K562 (cell line): Measurements from ENCODE around the gene AMN1. TPM values are rescaled to one million over a fixed set of nuclear protein-coding genes. Genes with fewer than 3 reads are reported as not detected.
"Not testable (repeated sequence)": the region's sequence is repeated elsewhere in the genome, so short reads cannot be mapped to it uniquely, and the experiment has no call there.

ENCODE experiments used
- ATAC-seq: fragments of 200-7000 bp; cut with Tn5 transposase; 3 replicates; pipeline ENCODE4 v1.9.1; 2020; ENCODE audit warnings: moderate library complexity
- BruUV-seq: library from RNA; stranded (reverse); fragments of 400-500 nt; replicated peaks from 2 replicates; lab custom pipeline; 2021; lab: Mats Ljungman, UMichigan
- CTCF ChIA-PET: fragments of 300-600 bp; formaldehyde crosslinking; extraction: SDS; loops from one replicate; lab custom pipeline; 2021; ENCODE audit warnings: low intra/inter-chr PET ratio; lab: Yijun Ruan, JAX
- POLR2A ChIA-PET: fragments of 300-600, 350-650 bp; sonication (Branson Sonifier 250); formaldehyde crosslinking; extraction: SDS; loops from one replicate; lab custom pipeline; 2021; ENCODE audit warnings: antibody characterized with exemption, inconsistent platforms; lab: Yijun Ruan, JAX
- DNase-seq, 4 experiments: peaks; one replicate each; pipeline versions ENCODE4 v3.0.0 to v3.0.0-alpha.2; 2011 to 2018; ENCODE audit warnings: low spot score in 3 of 4, mixed read lengths in 3 of 4; ENCODE audit errors: extremely low read depth in 1 of 4
- FAIRE-seq: peaks from 2 replicates; lab custom pipeline; 2011; peaks lifted over from hg19 to GRCh38; lab: Jason Lieb, UNC
- H2AFZ ChIP-seq: 2 replicates; pipeline ENCODE4 v1.6.0; 2011; ENCODE audit warnings: low read depth, low read length, control low read depth, inconsistent platforms
- H3K27ac ChIP-seq: fragments of 200-600 bp; 3 replicates; pipeline ENCODE4 v1.8.0; 2011; ENCODE audit warnings: low read depth, mild to moderate bottlenecking, control low read depth, inconsistent platforms, low read length, moderate library complexity, mixed read lengths; ENCODE audit errors: extremely low read depth
- H3K27me3 ChIP-seq, 2 experiments: fragments of 300-600 bp in 1 of 2; 2 replicates in 1 of 2; 3 replicates in 1 of 2; pipeline versions ENCODE4 v1.6.0 to v1.8.0; 2011; ENCODE audit warnings: inconsistent platforms in 2 of 2, low read length in 2 of 2, mild to moderate bottlenecking in 1 of 2, mixed read lengths in 1 of 2, moderate library complexity in 1 of 2; ENCODE audit not compliant: control insufficient read depth in 2 of 2, insufficient read depth in 2 of 2
- H3K36me3 ChIP-seq: fragments of 300-600 bp; 3 replicates; pipeline ENCODE4 v1.8.0; 2011; ENCODE audit warnings: mild to moderate bottlenecking, low read length, inconsistent platforms; ENCODE audit not compliant: control insufficient read depth, insufficient read depth
- H3K4me1 ChIP-seq, 2 experiments: fragments of 200-600 bp in 1 of 2; replicated peaks in 1 of 2; 2 replicates in 1 of 2; 3 replicates in 1 of 2; pipeline versions ENCODE4 v1.5.1 to v1.8.0; 2011; ENCODE audit warnings: inconsistent platforms in 2 of 2, low read length in 2 of 2, mild to moderate bottlenecking in 1 of 2, mixed read lengths in 1 of 2, moderate library complexity in 1 of 2; ENCODE audit not compliant: control insufficient read depth in 2 of 2, insufficient read depth in 2 of 2
- H3K4me2 ChIP-seq: 2 replicates; pipeline ENCODE4 v1.6.1; 2011; ENCODE audit warnings: low read length, control low read depth, inconsistent platforms, mixed read lengths; ENCODE audit not compliant: insufficient read depth
- H3K4me3 ChIP-seq: fragments of 200-600 bp; sonication (generic), shearing (Covaris generic); 2 replicates; pipeline ENCODE4 v1.5.1; 2016; ENCODE audit warnings: control low read depth, inconsistent platforms
- H3K79me2 ChIP-seq: fragments of 200-600 bp; 3 replicates; pipeline ENCODE4 v1.8.0; 2011; ENCODE audit warnings: low read length, inconsistent platforms; ENCODE audit not compliant: control insufficient read depth, insufficient read depth
- H3K9ac ChIP-seq, 2 experiments: 2 replicates each; pipeline versions ENCODE4 v1.6.0 to v1.6.1; 2011; ENCODE audit warnings: low read depth in 2 of 2, low read length in 2 of 2, control low read depth in 1 of 2, inconsistent platforms in 1 of 2, mild to moderate bottlenecking in 1 of 2, mixed read lengths in 1 of 2; ENCODE audit not compliant: insufficient read depth in 1 of 2
- H3K9me1 ChIP-seq: one replicate; pipeline ENCODE4 v1.6.0; 2011; ENCODE audit warnings: inconsistent platforms, mild to moderate bottlenecking, low read length, moderate library complexity; ENCODE audit not compliant: control insufficient read depth, insufficient read depth
- H3K9me3 ChIP-seq: replicated peaks from 2 replicates; pipeline ENCODE4 v1.5.1; 2011; ENCODE audit warnings: low read depth, low read length, inconsistent platforms; ENCODE audit not compliant: control insufficient read depth, insufficient read depth
- H4K20me1 ChIP-seq: replicated peaks from 2 replicates; pipeline ENCODE4 v1.6.1; 2011; ENCODE audit warnings: low read length, inconsistent platforms, mixed read lengths; ENCODE audit not compliant: control insufficient read depth, insufficient read depth
- ARID1B ChIP-seq: fragments of 450-650 bp; IDR thresholded peaks from 2 replicates; pipeline ENCODE4 v1.6.1; 2016; ENCODE audit warnings: antibody characterized with exemption, mild to moderate bottlenecking, inconsistent platforms
- CCNT2 ChIP-seq: IDR thresholded peaks from 2 replicates; pipeline ENCODE4 v1.6.1; 2011; ENCODE audit warnings: borderline replicate concordance, low read depth, mild to moderate bottlenecking, moderate library complexity, mixed read lengths, low read length; ENCODE audit not compliant: insufficient read length; ENCODE audit errors: extremely low read depth
- CTBP1 ChIP-seq: fragments of 450-650 bp; IDR thresholded peaks from 2 replicates; pipeline ENCODE4 v1.6.1; 2016; ENCODE audit warnings: borderline replicate concordance
- DIDO1 ChIP-seq: fragments of 450-650 bp; IDR thresholded peaks from 2 replicates; pipeline ENCODE4 v1.6.1; 2016; ENCODE audit warnings: low read depth, missing biosample characterization, missing genetic modification characterization
- ELF2 ChIP-seq: fragments of 250-450 bp; sonication (Bioruptor Pico); IDR thresholded peaks from 2 replicates; pipeline ENCODE4 v1.5.0; 2021; ENCODE audit warnings: mild to moderate bottlenecking
- ESRRB ChIP-seq: fragments of 250-450 bp; sonication (Bioruptor Pico); IDR thresholded peaks from 2 replicates; pipeline ENCODE4 v1.5.0; 2020; ENCODE audit warnings: mild to moderate bottlenecking, moderate library complexity, borderline replicate concordance
- ETV6 ChIP-seq, 3 experiments: fragments of 150-350 bp in 1 of 3; sonication (generic) in 1 of 3; formaldehyde crosslinking in 1 of 3; IDR thresholded peaks; 2 replicates each; pipeline versions ENCODE4 v1.6.1 to v1.8.0; 2014 to 2022; ENCODE audit warnings: borderline replicate concordance in 2 of 3, low read depth in 2 of 3, antibody characterized with exemption in 1 of 3, low read length in 1 of 3, mild to moderate bottlenecking in 1 of 3, missing genetic modification reagents in 1 of 3
- GATAD2B ChIP-seq: fragments of 450-650 bp; IDR thresholded peaks from 2 replicates; pipeline ENCODE4 v1.6.1; 2017; ENCODE audit warnings: mild to moderate bottlenecking, borderline replicate concordance
- HDAC1 ChIP-seq, 2 experiments: fragments of 450-650 bp; IDR thresholded peaks; 2 replicates each; pipeline ENCODE4 v1.6.1; 2016 to 2017; ENCODE audit warnings: inconsistent platforms in 1 of 2, mild to moderate bottlenecking in 1 of 2, moderate library complexity in 1 of 2
- MAZ ChIP-seq, 2 experiments: fragments of 450-650 bp in 1 of 2; sonication (generic) in 1 of 2; formaldehyde crosslinking; IDR thresholded peaks in 1 of 2; conservative IDR thresholded peaks in 1 of 2; 2 replicates each; pipeline versions ENCODE4 v1.4.0 to v1.5.0; 2020; ENCODE audit warnings: mild to moderate bottlenecking in 1 of 2, missing genetic modification reagents in 1 of 2
- NFE2 ChIP-seq: IDR thresholded peaks from 2 replicates; pipeline ENCODE4 v1.6.1; 2014; ENCODE audit warnings: antibody characterized with exemption, low read depth
- OTX1 ChIP-seq: fragments of 450-650 bp; formaldehyde crosslinking; IDR thresholded peaks from 2 replicates; pipeline ENCODE4 v1.4.0; 2022; ENCODE audit warnings: mild to moderate bottlenecking
- SMAD3 ChIP-seq: fragments of 450-650 bp; formaldehyde crosslinking; conservative IDR thresholded peaks from 2 replicates; pipeline ENCODE4 v1.4.0; 2020; ENCODE audit warnings: mild to moderate bottlenecking
- TBL1XR1 ChIP-seq, 2 experiments: IDR thresholded peaks; 2 replicates each; pipeline ENCODE4 v1.6.1; 2012; ENCODE audit warnings: improper control_type of control experiment in 2 of 2, low read length in 2 of 2, mild to moderate bottlenecking in 1 of 2
- TEAD4 ChIP-seq, 2 experiments: sonication (generic) in 1 of 2; formaldehyde crosslinking in 1 of 2; IDR thresholded peaks; 2 replicates each; pipeline versions ENCODE4 v1.6.1 to v1.8.0; 2012 to 2022; ENCODE audit warnings: borderline replicate concordance in 1 of 2, inconsistent platforms in 1 of 2, low read length in 1 of 2, mild to moderate bottlenecking in 1 of 2, missing genetic modification reagents in 1 of 2
- ZBTB17 ChIP-seq: fragments of 450-650 bp; formaldehyde crosslinking; IDR thresholded peaks from 2 replicates; pipeline ENCODE4 v1.4.0; 2020; ENCODE audit warnings: mild to moderate bottlenecking
- WGBS: fragments of 100-300 bp; shearing (Covaris generic); methylation state at CpG from one replicate; pipeline ENCODE4 v1.1.6; 2016; ENCODE audit warnings: low coverage, mixed read lengths; ENCODE audit not compliant: insufficient coverage; ENCODE audit errors: missing lambda C conversion rate; 5-methylcytosine and 5-hydroxymethylcytosine counted together
- in situ Hi-C: fragments of 300-500 bp; cut with MboI; formaldehyde crosslinking; loops from 4 replicates; pipeline ENCODE4 v1.15.0; 2018; ENCODE audit warnings: inconsistent platforms, mixed read lengths
- intact Hi-C: fragments of 100-400 bp; cut with micrococcal nuclease; formaldehyde crosslinking; loops from 2 replicates; pipeline ENCODE4 v1.14.2; 2022
- polyA plus RNA-seq, 8 experiments: library from polyadenylated mRNA; depleted of rRNA in 4 of 8; stranded (reverse) in 5 of 8; unstranded in 3 of 8; fragments of >200 nt; fragmentation: Nextera tagmentation in 2 of 8; fragmentation: Illumina TruSeq in 1 of 8; extraction: Ambion mirVana in 2 of 8; extraction: Trizol in 1 of 8; gene quantifications; 2 replicates each; pipeline versions ENCODE4 v1.2.1 to v1.2.3, GENCODE V29; 2011 to 2014; ENCODE audit warnings: inconsistent platforms in 1 of 8, missing spikeins in 1 of 8
- total RNA-seq, 7 experiments: library from RNA; depleted of rRNA in 6 of 7; stranded (reverse); fragments of >200 nt in 6 of 7; fragmentation: Illumina TruSeq in 2 of 7; extraction: Trizol in 2 of 7; gene quantifications; 2 replicates each; pipeline versions ENCODE4 v1.2.1 to v1.2.3, GENCODE V29; 2011 to 2021; ENCODE audit warnings: low replicate concordance in 1 of 7
- TF ChIP-seq, protein P1 (sequence below): fragments of 450-650 bp; formaldehyde crosslinking; IDR thresholded peaks from 2 replicates; pipeline ENCODE4 v1.4.0; 2020; ENCODE audit warnings: mild to moderate bottlenecking
- TF ChIP-seq, protein P2 (sequence below): fragments of 250-450 bp; sonication (Bioruptor Pico); IDR thresholded peaks from 2 replicates; pipeline ENCODE4 v1.4.0; 2020

AMN1 gene
- total and polyA plus RNA-seq, 9 of the 15 experiments (the other 6 are each of a cell fraction or from before 2014, with no cell fraction given), result 5.2 to 27.6 (median 13.0) TPM

DNA sequence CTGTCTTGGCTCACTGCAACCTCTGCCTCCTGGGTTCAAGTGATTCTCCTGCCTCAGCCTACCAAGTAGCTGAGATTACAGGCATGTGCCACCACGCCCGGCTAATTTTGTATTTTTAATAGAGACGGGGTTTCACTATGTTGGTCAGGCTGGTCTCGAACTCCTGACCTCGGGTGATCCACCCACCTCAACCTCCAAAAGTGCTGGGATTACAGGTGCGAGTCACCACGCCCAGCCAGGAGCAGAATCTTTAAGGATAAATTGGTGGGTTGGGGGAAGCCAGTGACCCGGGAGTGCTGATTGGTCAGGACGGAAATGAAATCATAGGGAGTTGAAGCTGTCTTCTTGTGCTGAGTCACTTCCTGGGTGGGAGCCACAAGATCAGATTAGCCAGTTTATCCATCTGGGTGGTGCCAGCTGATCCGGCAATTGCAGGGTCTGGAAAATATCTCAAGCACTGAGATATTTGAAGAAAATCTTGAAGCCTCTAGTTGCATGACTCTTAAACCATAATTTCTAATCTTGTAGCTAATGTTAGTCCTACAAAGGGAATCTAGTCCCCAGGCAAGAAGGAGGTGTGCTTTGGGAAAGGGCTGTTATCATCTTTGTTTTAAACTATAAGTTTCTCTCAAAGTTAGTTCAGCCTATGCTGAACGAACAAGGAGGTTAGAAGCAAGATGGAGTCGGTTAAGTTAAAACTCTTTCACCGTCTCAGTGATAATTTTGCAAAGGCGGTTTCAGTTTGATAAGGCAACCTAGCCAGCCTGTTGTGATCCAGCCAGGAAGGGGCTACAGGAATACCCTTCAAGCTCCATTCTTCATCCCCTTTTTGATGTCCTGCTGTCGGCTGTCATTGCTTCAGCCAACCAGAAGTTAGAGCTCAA, 5.0 kb upstream of the AMN1 start:
- POLR2A ChIA-PET, result interaction anchor here (0.6 to 2.2 kb wide), 5 partner anchors 13 to 293 kb away, joined by 3 to 7 read pairs (median 3); no protein-coding TSS in a partner anchor
- H3K9ac ChIP-seq, result peak overlapping the region in 1 of 2 experiments; percentile 78; a peak in 2 of 4 replicates
- TF ChIP-seq NFE2, result peak; percentile 95
- peak; percentile 63; the same call in 1 of the 2 replicates for TF ChIP-seq ESRRB (CRISPR knock-in tag)
- peak in 1 of 2 experiments; percentile 70; a peak in 2 of 4 replicates for TF ChIP-seq MAZ (CRISPR knock-in tag; conservative IDR thresholded peaks at IDR 0.05 in 1 of 2, IDR thresholded peaks at IDR 0.05 in 1 of 2)
- TF ChIP-seq, protein P1, sequence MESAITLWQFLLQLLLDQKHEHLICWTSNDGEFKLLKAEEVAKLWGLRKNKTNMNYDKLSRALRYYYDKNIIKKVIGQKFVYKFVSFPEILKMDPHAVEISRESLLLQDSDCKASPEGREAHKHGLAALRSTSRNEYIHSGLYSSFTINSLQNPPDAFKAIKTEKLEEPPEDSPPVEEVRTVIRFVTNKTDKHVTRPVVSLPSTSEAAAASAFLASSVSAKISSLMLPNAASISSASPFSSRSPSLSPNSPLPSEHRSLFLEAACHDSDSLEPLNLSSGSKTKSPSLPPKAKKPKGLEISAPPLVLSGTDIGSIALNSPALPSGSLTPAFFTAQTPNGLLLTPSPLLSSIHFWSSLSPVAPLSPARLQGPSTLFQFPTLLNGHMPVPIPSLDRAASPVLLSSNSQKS, result peak; percentile 77; the same call in 1 of the 2 replicates
- TF ChIP-seq DIDO1 (tag), result peak; percentile 91
- peak; percentile 78 for TF ChIP-seq OTX1 (CRISPR knock-in tag)
- TF ChIP-seq, protein P2, sequence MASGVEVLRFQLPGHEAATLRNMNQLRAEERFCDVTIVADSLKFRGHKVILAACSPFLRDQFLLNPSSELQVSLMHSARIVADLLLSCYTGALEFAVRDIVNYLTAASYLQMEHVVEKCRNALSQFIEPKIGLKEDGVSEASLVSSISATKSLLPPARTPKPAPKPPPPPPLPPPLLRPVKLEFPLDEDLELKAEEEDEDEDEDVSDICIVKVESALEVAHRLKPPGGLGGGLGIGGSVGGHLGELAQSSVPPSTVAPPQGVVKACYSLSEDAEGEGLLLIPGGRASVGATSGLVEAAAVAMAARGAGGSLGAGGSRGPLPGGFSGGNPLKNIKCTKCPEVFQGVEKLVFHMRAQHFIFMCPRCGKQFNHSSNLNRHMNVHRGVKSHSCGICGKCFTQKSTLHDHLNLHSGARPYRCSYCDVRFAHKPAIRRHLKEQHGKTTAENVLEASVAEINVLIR, result peak; percentile 72
- TF ChIP-seq TBL1XR1 (IDR thresholded peaks at IDR 0.05; ENCODE audit: low read length in 2 of 2), result peak in 1 of 2 experiments; percentile 85; a peak in 2 of 4 replicates
- peak; percentile 93 for TF ChIP-seq ZBTB17 (CRISPR knock-in tag)
- TF ChIP-seq GATAD2B, result peak; percentile 68
- peak; percentile 42; the same call in 1 of the 2 replicates for TF ChIP-seq TEAD4 (IDR thresholded peaks at IDR 0.05; ENCODE audit: low read length)
- not testable (repeated sequence) for TF ChIP-seq TEAD4, ETV6 (CRISPR knock-in tag; IDR thresholded peaks at IDR 0.05; ENCODE audit: borderline replicate concordance)
- TF ChIP-seq SMAD3, result peak; percentile 97
- peak; percentile 76 for TF ChIP-seq CTBP1
- 0 out of 4 replicates have a peak, but pooled peaks of 1 of the 2 experiments have one; percentile 31 for TF ChIP-seq ETV6 (IDR thresholded peaks at IDR 0.05; ENCODE audit: borderline replicate concordance in 1 of 2, low read depth in 2 of 2, low read length in 1 of 2)
- peak; percentile 44 for TF ChIP-seq CCNT2
- peak; percentile 85 for TF ChIP-seq ARID1B
- TF ChIP-seq HDAC1 (IDR thresholded peaks at IDR 0.05), result peak in 1 of 2 experiments; percentile 53; a peak in 1 of 4 replicates
- TF ChIP-seq ELF2 (CRISPR knock-in tag), result 0 out of 2 replicates have a peak, but pooled peaks have one; percentile 32

More for the DNA sequence above, 5.0 kb upstream of the AMN1 start:
- peak overlapping the region; percentile 97 for H3K27ac ChIP-seq
- H3K27me3 ChIP-seq, H3K36me3 ChIP-seq, H4K20me1 ChIP-seq, H3K9me3 ChIP-seq, H3K4me3 ChIP-seq, BruUV-seq, in situ Hi-C loops, H3K9me1 ChIP-seq, H3K4me2 ChIP-seq, CTCF ChIA-PET: not testable (repeated sequence)
- H3K79me2 ChIP-seq, result peaks cover 20% of the 10 kb centered on the region
- intact Hi-C loops, result loop anchor here (5.0 kb wide), 2 partner anchors 76 to 314 kb away; partner anchors contain the start of gene ETFBKMT
- peak; percentile 87 for FAIRE-seq
- peak overlapping the region; percentile 78 for H2AFZ ChIP-seq
- ATAC-seq, result peak; percentile 4; the same call in 1 of the 3 replicates
- peaks cover 13 to 56% of the 10 kb centered on the region in 2 experiments; a peak in 4 of 5 replicates for H3K4me1 ChIP-seq
- WGBS, result 11% methylated on average over 15 of the region's 15 CpGs
- DNase-seq, result peak; percentile 24 to 89 (median 38)
